HUDEP-2 (cell line): ENCODE measurements around the gene ACKR3.

Source experiments
- DNase-seq, 76 experiments: peaks; one replicate each; lab custom pipeline; 2025; ENCODE audit not compliant: unreplicated experiment in 76 of 76; lab: John Stamatoyannopoulos, UW

ACKR3 gene

DNA sequence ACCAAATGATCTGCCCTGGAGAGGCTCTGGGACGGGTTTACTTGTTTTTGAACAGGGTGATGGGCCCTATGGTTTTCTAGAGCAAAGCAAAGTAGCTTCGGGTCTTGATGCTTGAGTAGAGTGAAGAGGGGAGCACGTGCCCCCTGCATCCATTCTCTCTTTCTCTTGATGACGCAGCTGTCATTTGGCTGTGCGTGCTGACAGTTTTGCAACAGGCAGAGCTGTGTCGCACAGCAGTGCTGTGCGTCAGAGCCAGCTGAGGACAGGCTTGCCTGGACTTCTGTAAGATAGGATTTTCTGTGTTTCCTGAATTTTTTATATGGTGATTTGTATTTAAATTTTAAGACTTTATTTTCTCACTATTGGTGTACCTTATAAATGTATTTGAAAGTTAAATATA lies 11.9 kb downstream of the ACKR3 start:
- no peak for DNase-seq

DNA sequence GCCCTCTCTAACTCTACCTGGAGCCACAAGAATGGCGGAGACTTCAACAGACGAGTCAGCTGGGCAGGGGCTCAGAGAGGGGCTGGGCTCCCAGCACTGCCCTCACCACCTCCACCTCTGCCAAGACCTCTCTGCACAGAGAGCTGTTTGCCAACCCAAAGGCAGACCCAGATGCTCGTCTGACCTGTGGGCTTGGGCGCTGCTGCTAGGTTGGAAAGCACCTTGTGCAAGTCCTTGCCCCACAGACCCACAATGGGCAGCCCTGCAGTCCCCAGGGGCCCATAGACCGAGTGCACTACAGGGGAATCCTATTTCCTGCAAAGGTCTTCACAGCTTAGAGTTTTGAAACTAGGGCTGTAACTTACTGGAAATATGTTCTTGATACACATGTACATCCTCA lies 13.3 kb downstream of the ACKR3 start:
- no peak for DNase-seq

DNA sequence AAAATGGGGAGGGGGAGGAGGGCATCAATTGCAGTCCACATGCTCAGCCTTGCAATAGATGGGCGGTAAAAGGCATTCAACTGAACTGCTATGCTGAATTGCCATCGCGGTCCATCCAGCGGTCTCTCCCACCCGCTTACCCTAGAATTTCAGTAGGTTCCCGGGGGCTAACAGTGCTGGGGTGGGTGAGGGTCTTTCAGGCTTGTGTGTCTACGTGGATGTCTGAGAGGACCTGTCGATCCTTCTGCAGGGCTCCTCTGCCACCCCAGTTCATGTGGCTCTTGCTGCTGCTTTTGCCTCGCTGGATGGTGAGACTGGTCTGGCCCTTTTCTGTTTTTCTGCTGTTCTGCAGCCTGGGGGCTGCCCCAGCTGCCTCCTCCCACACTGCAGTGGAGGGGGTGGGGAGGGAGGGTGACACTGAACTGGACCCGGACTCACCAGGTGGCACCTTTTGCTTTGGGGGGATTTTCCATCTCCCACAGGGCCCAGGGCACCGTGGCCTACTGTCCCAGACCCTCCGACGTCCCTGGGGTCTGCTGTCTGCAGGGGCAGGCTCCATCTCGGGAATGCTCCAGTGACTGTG lies 14.1 kb downstream of the ACKR3 start:
- DNase-seq, result no peak

DNA sequence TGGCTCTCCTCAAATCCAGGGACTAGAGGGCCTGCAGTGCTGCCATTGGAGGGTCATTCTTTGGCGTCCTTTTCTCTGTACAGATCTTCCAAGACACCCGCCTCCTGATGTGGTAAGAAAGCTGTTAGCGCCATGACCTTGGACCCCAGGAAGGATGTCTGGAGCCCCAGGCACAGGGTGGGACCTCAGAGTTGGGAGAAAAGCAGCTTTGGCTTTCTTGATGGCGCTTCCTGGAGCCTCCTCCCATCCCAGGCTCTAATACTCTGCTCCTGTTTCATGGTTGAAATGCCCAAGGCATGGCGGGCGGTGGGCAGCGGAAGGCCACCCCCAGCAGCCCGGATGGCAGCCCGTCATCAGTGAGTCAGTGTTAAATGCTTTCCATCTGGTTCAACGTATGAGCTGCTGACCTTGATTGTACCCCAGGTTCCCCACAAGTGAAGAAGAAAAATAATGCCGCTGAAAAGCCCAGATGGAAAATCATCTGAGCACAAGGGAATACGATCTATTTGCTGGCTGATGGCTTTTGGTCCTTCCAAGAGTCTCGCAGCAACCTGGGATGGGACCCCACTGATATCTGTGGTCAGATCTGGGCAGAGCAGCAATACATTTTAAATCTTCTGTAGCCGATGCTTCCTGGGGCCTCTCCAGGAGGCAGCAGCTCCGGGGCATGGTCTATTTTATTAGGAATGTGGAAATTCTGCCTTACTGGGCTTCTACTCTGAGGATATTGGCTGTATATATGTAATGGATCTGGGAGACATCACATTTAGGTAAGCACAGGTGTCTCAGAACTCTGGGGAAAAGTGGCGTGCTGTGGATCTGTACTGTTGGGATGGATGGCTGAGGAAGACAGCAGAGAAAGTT lies 15.1 kb downstream of the ACKR3 start:
- DNase-seq, result no peak

DNA sequence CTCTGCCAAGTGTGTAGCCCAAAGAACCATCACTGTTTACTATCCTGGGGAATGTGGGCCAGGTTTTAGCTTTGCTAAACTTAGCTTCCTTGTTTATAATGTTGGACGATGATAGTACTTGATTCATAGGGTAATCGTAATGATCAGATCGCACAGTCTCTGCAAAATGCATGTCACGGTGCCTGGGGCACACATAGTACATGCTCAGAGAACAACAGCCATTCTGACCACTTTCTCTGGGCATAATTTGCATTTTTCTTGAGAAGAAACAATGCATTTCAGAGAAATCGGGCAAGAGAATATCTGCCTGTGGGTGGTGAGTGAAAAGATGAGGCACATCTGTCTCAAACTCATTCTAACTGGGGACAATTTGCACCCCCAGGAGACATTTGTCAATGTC lies 16.3 kb downstream of the ACKR3 start:
- no peak for DNase-seq

DNA sequence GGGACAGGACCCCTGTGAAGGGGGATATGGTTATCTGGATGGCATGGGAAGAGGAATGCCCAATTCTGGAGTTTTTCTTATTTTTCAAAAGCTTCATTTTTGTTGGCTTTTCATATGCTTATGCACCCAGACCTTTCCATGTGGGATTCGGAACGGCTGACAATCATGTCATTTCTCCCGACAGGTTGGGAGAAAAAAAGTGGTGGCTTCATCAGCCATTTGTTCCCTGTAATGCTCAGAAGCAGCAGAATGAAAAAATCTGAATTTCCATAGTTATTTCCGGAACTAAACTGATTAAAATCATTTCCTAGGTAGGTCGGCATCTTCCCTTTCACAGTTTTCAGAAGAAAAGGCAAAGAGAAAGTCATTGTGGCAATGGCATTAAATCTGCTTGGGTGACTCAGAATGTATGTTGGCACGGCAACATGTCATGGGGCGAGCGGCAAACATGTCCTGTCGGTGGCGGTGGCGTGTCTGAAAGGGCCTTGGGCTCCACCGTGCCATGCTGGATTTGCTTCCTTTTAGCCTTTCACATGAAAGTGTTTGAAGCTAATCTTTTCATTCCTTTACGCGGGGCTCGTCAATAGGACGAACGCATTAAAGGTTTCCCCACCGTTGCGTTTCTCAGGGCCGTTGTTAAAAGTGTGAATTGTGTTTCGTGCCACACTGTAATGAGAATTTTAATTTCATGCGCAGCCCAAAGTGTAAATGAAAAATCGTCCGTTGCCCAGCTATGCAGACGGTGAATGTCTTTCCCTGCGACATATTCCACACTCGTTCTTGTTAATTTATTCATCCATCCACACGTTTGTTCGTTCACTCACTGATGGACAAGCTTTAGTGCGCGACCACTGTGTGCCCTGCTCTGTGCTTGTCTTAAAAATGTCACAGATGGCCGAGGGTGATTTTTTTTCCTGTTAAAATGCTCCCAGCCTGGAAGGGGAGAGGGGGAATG lies 18.5 kb downstream of the ACKR3 start:
- DNase-seq, result no peak

DNA sequence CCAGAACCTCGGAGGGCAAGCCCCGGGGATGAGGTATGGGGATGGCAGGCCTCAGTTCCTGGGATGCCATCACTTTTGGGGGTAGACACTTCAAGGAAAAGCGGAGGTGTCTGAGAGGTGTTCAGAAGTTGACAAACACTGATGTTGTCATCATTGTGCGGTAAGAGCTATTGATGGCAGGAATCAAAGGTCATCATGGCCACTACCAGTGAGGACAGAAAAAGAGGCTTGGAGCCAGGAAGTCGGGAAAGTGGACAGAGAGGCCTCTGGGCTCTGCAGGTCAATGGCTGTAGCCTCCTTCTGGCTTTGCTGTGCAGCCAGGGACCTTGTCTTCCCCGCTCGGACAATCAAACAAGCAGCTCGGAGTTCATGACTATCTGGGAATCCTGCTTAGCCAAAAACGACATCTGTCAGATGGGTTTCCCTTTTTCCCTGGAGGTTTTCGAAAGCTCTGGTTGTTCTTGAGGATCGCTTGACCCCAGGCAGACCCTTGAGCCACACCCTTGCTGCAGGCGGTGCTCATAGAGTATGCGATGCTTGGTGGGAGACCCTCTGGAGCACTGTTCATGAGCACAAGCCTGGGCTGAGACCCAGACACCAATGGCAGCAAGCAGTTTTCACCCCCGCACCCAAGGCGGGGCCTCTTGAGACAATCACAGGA lies 19.4 kb downstream of the ACKR3 start:
- no peak for DNase-seq

DNA sequence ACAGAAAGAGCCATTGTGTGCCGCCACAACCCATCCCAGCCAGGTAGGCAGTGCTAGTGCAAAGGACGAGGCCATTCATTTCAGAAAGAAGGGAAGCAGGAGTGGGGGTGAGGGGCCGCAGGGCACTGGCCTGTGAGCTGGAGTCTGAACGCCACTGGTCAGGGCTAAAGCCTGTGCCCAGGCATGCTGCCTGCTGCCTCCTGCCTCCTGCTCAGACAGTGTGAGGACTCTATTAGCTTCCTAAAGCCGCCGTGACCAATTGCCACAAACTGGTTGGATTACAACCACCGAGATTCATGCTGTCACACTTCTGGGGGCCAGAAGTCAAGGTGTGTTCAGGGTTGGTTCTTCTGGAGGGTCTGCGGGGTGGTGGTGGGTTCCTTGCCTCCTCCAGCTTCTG lies 21.2 kb downstream of the ACKR3 start:
- DNase-seq, result no peak

DNA sequence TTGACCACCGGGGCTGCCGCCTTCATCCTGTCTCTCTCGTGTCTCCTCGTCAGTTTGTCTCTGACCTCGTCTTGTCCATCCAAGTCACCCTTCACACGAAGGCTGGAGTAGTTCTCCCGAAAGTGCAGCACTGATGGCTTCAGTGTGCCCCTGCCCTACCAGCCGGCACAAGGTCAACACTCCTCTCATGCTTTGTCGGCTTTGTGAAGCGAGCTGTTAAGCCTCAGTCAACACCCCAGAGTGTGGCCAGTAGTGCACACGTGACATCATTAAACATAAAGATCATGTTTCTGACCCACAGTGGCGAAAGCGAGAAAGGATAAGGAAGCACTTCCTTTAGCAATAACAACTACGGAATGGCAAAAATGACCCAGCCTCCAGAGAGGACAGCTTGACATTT lies 23.2 kb downstream of the ACKR3 start:
- no peak for DNase-seq

DNA sequence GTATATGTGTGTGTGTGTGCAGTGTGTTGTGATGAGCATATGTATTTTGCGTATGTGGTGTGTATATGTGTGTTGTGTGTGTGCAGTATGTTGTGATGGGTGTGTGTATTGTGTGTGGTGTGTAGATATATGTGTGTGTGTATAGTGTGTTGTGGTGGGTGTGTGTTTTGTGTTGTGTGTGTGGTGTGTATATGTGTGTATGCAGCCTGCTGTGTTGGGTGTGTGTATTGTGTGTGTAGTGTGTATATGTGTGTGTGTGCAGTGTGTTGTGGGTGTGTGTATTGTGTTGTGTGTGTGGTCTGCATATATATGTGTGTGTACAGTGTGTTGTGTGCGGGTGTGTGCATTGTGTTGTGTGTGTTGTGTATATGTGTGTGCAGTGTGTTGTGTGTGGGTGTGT lies 23.9 kb downstream of the ACKR3 start:
- no peak for DNase-seq

DNA sequence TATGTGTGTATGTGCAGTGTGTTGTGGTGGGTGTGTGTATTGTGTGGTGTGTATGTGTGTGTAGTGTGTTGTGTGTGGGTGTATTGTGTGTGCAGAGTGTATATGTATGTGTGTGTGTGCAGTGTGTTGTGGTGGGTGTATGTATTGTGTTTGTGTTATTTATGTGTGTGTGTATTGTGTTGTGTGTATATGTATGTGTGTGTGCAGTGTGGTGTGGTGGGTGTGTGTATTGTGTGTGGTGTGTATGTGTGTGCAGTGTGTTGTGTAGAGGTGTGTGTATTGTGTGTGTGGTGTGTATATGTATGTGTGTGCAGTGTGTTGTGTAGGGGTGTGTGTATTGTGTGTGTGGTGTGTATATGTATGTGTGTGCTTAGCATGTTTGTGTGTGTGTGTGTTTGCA lies 24.3 kb downstream of the ACKR3 start:
- no peak for DNase-seq

DNA sequence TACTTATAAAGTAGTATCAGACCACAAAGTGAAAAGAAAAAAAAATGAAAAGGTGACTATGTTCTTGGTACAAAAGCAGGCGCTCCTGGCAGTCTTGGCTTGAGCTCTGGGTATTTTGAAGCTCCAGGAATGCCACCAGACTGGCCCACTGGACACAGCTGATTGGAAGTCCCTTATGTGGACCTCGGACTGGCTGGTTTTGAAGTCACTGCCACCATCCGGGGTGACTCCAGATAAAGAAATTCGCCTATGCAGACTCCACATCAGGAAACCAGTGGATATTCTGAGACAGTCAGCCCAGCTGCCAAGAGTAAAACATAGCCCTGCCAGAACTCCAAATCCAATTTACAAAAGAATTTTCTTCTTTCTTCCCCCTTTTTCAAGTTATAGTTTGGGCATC lies 28.0 kb downstream of the ACKR3 start:
- DNase-seq, result no peak

DNA sequence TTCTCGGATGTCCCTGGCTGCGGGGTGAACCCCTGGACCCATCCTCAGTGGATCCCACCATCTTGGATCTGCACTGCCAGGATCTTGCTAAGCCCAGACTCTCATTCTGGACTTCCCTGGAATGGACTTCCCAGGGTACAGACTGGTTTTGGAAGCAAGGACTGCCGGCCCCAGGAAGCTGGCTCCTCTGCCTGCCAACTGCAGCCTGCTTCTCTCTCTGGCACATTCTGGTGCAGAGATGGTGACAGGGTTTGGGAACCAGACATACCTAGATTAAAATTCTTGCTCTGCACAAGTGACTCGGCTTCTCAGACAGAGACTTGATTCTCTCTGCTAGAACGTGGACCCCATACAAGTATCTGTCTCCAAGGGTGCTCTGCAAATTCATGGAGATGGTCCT lies 29.4 kb downstream of the ACKR3 start:
- no peak for DNase-seq

DNA sequence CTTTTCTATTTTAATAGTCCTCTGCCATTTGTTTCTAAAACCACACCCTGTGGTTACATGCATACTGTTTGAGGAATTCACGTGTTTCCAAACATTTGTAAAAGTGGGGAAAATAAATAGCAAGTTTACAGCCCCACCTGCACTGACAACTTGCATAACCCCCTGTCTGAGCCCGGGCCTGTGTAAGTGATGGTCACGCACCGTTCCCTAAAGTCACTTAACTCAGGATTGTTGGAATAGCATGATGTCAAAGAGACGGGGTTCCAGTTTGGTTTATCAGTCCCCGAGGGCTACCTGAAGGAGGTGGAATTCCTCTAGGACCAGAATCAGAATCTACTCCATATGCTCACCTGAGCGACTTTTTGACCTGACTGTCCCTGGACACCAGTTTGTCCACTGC lies 30.5 kb downstream of the ACKR3 start:
- no peak for DNase-seq

DNA sequence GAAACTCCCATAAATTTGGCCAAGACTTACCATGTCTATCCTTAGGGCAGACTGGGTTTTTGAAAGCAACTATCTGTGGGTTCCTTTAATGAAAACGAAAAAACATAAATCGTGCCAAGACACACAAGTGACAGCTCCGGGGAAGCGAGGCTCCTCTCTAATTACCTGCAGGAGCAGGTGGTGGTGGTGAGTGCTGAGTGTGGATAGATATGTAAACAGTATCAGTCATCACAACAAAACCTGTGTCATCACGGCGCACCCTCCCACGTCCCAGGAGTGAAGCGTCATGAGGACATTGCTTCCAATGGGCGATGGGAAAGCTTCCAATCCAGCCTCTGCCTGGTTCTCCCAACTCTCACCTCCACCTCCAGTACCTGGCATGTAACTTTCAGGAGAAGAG lies 31.3 kb downstream of the ACKR3 start:
- DNase-seq, result no peak

DNA sequence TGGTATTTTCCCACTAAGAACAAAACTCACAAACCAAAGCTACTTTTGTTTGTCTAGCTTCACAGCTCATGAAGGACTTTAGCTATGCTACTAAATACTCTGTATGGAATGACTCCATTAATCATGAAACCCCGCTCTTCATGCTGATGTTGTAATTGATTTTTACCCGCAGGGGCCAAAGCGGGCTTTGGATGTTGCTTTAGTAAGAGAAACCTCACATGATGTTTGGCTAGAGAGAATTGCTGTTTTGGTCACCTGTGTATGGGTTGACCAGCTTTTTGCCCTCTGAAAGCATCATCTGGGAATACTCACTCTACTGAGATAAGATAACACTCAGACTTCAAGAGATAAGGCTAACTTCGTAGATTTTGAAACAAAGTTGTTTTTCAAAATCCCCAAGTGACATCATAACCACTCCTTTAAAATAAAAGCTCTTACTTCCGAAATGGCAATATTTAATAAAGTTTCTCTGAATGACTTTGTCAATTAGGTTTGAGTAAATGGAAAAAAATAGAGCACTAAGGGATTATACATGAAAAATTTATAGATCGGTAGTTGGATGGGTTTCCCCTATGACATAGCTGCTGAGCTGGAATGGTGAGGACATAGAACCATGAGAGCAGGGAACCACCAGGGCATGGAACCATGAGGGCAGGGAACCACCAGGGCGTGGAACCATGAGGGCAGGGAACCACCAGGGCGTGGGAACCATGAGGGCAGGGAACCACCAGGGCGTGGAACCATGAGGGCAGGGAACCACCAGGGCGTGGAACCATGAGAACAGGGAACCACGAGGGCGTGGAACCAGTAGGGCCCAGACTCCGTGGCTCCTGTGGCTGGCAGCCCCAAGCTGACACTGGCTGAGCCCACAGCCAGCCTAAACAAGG lies 31.9 kb downstream of the ACKR3 start:
- no peak for DNase-seq

DNA sequence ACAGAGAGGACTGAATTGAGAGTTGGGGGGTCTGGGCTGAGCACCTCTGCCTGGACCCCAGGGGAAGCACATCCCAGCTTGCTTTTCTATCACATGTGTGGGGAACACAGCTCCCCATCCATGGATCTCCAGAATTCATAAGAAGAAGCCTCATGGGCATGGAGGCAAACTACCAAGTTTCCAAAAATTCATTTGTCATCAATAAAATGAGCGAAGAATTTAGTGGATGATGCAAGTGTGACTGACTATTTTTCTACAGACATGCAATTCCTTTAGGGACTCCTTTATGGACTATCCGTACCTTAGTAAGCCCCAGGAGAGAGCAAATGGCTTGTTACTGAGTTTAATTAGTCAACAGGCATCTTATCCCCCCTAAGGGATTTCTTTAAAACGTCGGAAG lies 33.1 kb downstream of the ACKR3 start:
- DNase-seq, result no peak

DNA sequence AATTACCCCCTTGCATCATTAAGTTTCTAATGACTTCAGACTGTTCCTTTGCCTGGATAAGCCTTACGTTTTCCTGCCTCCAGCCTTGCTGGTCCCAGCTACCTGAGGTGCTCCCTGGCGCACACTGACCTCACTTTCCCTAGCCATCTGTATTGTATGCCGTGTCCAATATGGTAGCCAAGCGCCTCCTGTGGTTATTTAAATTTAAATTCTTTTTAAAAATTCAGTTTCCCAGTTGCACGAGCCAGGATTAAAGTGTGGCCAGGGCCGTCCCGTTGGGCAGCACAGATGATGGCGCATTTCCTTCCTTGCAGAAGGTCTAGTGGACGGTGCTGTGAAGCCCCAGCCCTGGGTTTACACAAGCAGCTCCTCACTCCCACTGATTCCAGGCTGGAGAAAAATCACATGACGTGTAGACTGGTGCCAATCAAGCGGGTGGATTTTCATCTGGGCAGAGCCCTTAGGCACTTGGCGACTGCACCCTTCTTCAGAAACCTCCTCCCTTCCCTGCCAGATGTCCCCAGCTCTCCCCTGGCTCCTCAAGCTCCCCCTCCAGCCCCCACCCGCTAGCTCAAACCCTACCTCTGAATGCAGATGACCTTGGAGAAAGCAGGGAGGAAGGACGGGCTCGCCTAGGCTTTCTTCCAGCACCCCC lies 33.9 kb downstream of the ACKR3 start:
- no peak for DNase-seq

DNA sequence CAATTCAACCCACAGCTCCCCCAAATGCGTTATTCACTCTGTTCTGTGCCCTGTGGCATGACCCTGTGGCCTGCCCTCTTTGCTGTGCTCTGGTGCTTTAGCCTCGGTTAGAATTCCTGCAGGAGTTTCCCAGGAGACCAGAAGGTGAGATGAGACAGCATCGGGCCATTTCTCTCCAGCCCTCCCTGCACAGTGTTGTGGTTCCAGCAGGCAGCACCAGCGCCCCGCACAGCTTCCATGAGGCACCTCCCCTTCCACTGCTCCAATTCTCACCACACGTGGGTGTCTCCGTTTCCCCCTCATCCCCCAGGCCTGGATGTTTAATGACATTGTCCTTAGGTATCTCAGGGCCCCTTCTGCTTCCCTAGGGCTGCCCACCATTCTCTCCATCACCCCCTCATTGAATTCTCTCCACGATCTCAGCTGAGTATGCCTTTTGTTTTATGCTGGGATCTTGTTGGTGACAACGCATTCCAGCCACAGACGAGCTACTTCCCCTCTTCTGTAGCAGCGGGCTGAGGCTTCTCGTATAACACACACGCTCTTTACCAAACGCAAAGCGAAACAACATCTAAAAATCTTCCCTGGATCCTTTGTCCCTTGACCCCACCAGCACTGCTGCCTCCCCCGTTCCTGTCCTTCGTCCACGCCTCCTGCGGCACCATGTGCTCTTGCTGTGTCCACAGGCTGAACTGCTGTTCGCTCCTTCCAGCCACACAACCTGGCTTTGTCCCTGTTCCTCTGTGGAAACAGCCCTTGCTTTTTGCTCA lies 35.1 kb downstream of the ACKR3 start:
- DNase-seq, result no peak
